ENCODE measurements around the gene CAMTA1. TPM values are rescaled to one million over a fixed set of nuclear protein-coding genes. Genes with fewer than 3 reads are reported as not detected.

CAMTA1 gene
- polyA plus RNA-seq, 3 donors from 2014 or later = 52.7 to 89.0 (median 71.0) TPM

DNA sequence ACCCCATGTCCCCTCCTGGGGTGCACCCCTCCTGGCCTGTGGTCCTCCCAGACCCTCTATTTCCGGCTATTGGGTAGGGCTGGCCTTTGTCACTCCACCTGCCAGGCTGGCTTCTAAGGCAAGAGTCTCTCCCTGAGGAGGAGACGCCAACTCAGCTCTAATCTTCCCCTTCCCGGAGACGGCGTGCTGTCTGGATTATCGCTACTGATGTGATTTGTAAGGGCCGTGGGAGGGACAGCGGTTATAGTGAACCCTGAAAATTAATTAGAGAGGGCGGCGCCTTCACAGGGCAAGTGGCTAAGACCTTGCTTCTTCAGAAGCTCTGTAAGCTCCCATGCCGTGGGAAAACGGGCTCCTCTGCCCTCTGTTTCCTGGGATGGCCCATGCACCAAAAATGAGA is 778.9 kb downstream of the CAMTA1 start:
- Mint-ChIP-seq H3K4me1 (no peaks in the 10 kb centered on the region), H3K27me3 (ENCODE audit: low read depth in 3 of 3) (no peaks in the 10 kb centered on the region), H3K36me3 (no peaks in the 10 kb centered on the region)

DNA sequence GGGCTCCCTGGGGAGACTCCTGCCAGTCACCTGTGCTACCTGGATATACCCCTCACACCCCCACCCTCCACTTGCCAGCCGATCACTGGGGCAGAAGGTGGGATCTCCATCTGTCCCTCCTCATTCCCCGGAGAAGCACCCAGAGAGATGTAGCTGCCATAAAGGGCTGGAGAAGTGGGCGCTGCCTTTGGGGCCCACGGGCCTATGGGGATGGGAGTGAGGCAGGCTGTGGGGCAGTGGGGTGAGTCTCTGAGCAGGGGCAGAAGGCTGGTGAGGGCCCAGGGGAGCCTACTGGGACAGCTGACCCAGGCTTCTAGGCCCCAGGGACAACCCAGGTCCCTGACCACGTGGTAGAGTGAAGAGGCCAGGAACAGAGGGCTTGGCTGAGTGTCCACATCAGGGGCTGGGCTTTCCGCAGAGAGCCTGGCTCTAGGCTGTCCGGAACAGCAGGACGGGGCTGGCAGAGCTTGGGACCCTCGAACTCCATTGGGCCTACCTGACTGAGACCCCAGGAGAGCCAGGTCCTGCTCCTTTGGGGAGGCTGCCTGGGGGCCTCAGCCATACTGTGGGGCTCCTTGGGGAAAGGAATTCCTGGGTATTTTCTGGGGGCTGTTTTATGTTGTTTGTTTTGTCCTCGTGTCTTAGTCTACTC is 780.0 kb downstream of the CAMTA1 start:
- Mint-ChIP-seq H3K4me1 (no peaks in the 10 kb centered on the region), H3K27ac (no peak overlapping the region), H3K4me3 (no peak overlapping the region), H3K27me3 (ENCODE audit: low read depth in 3 of 3) (no peaks in the 10 kb centered on the region), H3K36me3 (no peaks in the 10 kb centered on the region), H3K9me3 (no peaks in the 10 kb centered on the region)
- DNase-seq = no peak

More for the DNA sequence above, 778.9 kb downstream of the CAMTA1 start:
- no peak overlapping the region for H3K27ac Mint-ChIP-seq
- no peaks in the 10 kb centered on the region for H3K9me3 Mint-ChIP-seq
- DNase-seq = no peak
- no peak overlapping the region for H3K4me3 Mint-ChIP-seq

DNA sequence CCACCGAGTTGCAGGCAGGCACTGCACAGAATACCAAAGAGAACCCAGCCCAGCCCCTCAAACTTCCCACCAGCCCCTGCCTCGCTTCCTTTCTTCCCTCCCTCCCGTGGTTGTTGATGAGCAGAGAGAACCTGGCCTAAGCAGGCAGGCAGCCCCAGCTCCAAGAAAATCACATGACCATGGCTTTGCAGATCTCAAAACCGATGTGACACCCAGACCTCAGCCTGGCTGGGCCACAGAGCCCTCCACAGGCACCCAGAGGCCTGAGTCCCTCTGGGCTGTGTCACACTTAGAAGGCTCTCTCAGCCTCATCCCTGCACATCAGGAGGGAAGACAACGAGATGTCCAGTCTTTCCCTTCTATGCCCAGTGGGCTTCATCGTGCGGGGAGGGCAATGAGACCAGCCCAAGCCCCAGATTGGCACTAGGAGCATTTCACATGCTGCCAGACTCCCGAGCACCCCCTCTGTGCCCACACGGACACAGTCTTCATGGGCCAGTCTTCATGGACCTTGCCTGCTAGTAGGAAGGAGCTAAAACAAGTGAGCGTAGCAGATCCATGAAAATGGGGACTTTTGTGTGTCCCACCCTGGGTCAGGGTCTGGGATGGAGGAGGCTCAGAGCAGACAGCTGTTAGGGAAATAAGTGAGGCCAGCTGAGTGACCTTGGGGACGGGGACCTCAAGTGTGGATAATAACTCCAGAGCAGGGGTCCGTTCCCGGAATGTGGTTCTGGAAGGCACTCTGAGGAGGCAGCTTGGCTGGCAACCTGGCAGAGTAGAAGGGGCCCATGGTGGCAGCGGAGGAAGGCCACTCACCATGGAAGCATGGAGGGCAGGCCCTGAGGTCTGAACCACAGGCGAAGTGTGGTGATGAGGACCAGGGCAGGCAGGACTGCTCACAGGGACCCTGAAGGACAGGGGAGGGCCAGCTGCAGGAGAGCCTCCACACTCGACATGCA is 781.4 kb downstream of the CAMTA1 start:
- H3K4me3 Mint-ChIP-seq = no peak overlapping the region
- no peak overlapping the region for H3K27ac Mint-ChIP-seq
- DNase-seq = no peak
- H3K36me3 Mint-ChIP-seq = no peaks in the 10 kb centered on the region
- H3K4me1 Mint-ChIP-seq = no peaks in the 10 kb centered on the region
- H3K9me3 Mint-ChIP-seq = no peaks in the 10 kb centered on the region
- H3K27me3 Mint-ChIP-seq (ENCODE audit: low read depth in 3 of 3) = no peaks in the 10 kb centered on the region

DNA sequence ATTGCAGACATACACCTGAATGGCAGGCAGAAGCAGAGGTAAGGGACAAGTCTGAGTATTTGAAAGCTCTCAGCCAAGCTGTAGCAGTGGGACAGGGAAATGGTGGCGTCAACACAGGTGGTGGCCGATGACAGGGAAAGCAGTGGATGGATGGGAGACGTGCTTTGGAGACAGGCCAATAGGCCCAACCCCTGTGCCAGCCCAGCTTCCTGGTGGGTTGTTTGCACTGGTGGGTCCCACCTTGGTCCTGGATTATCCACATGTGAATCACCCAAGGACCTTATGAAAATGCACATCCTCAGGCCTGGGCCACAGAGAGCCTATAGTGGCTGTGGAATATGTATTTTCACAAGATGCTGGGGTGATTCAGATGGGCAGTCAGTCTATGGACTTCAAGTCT is 782.1 kb downstream of the CAMTA1 start:
- no peak for DNase-seq
- no peak overlapping the region for H3K4me3 Mint-ChIP-seq
- H3K27me3 Mint-ChIP-seq (ENCODE audit: low read depth in 3 of 3) = no peaks in the 10 kb centered on the region
- H3K27ac Mint-ChIP-seq = no peak overlapping the region
- H3K4me1 Mint-ChIP-seq = no peaks in the 10 kb centered on the region
- no peaks in the 10 kb centered on the region for H3K9me3 Mint-ChIP-seq
- H3K36me3 Mint-ChIP-seq = no peaks in the 10 kb centered on the region

DNA sequence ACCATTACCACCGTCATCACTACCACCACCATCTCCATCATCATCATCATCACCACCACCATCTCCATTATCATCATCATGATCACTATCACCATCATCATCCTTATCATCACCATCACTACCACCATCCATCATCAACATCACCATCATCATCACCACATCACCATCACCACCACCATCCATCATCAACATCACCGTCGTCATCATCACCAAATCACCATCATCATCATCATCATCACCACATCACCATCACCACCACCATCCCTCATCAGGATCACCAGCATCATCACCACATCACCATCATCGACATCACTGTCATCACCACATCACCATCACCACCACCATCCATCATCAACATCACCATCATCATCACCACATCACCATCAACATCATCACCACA is 782.8 kb downstream of the CAMTA1 start:
- no peaks in the 10 kb centered on the region for H3K36me3 Mint-ChIP-seq
- no peak overlapping the region for H3K4me3 Mint-ChIP-seq
- no peaks in the 10 kb centered on the region for H3K9me3 Mint-ChIP-seq
- no peak for DNase-seq
- H3K27ac Mint-ChIP-seq = no peak overlapping the region
- no peaks in the 10 kb centered on the region for H3K4me1 Mint-ChIP-seq
- H3K27me3 Mint-ChIP-seq (ENCODE audit: low read depth in 3 of 3) = peaks cover 0 to 2% (median 0%) of the 10 kb centered on the region in 3 donors

DNA sequence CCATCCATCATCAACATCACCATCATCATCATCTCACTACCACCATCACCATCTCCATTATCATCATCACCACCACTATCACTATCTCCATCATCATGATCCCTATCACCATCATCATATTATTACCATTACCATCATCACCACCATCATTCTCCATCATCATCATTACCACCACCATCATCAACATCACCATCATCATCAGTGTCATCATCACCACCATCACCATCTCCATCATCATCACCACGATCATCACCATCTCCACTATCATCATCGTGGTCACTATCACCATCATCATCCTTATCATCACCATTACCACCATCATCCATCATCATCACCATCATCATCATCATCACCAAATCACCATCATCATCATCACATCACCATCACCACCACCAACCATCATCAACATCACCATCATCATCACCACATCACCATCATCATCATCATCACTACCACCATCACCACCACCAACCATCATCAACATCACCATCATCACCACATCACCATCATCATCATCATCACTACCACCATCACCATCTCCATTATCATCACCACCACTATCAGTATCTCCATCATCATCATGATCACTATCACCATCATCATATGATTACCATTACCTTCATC is 783.8 kb downstream of the CAMTA1 start:
- peaks cover 0 to 2% (median 2%) of the 10 kb centered on the region in 3 donors for H3K27me3 Mint-ChIP-seq (ENCODE audit: low read depth in 3 of 3)
- no peak overlapping the region for H3K27ac Mint-ChIP-seq
- H3K36me3 Mint-ChIP-seq = no peaks in the 10 kb centered on the region
- DNase-seq = no peak
- no peaks in the 10 kb centered on the region for H3K4me1 Mint-ChIP-seq
- no peak overlapping the region for H3K4me3 Mint-ChIP-seq
- no peaks in the 10 kb centered on the region for H3K9me3 Mint-ChIP-seq

DNA sequence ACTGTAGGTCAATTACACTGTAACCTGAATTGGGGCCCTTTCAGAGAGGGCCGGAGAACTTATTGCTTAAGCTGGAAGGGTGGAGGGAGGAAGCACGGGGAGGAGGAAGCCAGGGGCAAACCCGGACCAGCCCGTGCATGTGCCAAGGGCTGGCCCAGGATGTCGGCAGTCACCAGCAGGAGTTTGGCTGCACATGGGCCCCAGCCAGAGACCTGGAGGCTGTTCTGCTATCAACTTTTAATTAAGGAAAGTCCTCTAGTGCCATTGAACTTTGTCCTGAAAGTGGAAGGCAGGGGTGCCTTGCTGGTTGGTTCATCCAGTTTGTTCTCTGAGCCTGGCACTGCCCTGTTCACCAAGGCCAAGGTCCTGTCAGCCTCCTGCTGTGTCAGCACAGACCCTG is 785.1 kb downstream of the CAMTA1 start:
- H3K4me1 Mint-ChIP-seq = no peaks in the 10 kb centered on the region
- H3K4me3 Mint-ChIP-seq = no peak overlapping the region

DNA sequence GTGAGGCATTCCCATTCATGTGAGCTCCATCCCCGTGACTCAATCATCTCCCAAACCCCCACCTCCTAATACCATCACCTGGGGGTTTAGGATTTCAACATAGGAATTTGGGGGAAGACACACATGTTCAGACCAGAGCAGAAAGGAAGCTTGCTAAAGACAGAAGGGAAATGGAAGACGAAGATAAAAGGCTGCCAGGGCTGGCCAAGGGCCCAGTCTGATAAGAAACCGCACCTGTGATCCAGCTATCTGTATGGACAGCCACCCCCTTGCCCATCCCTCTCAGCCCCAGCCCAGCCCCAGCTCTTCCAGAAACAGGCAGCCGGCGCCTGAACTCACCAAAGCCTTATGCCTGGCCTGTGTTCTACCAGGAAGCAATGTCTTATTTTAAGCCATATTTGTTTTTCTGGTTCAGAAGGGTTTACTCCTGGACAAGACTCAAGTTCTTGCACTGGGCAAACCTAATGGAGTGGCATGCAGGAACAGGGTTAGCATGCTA is 787.4 kb downstream of the CAMTA1 start:
- Mint-ChIP-seq H3K27ac (no peak overlapping the region), H3K4me1 (no peaks in the 10 kb centered on the region), H3K36me3 (no peaks in the 10 kb centered on the region), H3K9me3 (no peaks in the 10 kb centered on the region), H3K27me3 (ENCODE audit: low read depth in 3 of 3) (peaks cover 2% of the 10 kb centered on the region in 3 donors), H3K4me3 (no peak overlapping the region)
- DNase-seq = no peak

More for the DNA sequence above, 785.1 kb downstream of the CAMTA1 start:
- Mint-ChIP-seq H3K27me3 (ENCODE audit: low read depth in 3 of 3) (peaks cover 2% of the 10 kb centered on the region in 3 donors), H3K9me3 (no peaks in the 10 kb centered on the region), H3K36me3 (no peaks in the 10 kb centered on the region), H3K27ac (no peak overlapping the region)
- no peak for DNase-seq

DNA sequence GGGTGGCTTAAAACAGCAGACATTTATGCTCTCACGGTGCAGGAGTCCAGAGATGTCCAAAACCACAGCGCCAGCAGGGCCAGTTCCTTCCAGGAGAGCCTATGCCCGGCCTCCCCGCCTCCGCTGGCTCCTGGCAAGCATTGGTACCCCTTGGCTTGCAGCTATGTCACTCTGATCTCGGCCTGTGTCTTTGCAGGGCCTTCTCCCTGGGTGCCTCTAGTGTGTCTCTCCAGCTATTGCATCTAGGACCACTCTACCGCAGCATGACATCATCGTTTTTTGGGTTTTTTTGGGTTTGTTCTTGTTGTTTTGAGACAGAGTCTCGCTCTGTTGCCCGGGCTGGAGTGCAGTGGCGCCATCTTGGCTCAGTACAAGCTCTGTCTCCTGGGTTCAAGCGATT is 788.2 kb downstream of the CAMTA1 start:
- H3K36me3 Mint-ChIP-seq = no peaks in the 10 kb centered on the region
- H3K27me3 Mint-ChIP-seq (ENCODE audit: low read depth in 3 of 3) = peaks cover 2% of the 10 kb centered on the region in 3 donors
- no peaks in the 10 kb centered on the region for H3K9me3 Mint-ChIP-seq
- no peak for DNase-seq
- no peak overlapping the region for H3K4me3 Mint-ChIP-seq
- H3K27ac Mint-ChIP-seq = no peak overlapping the region
- no peaks in the 10 kb centered on the region for H3K4me1 Mint-ChIP-seq

DNA sequence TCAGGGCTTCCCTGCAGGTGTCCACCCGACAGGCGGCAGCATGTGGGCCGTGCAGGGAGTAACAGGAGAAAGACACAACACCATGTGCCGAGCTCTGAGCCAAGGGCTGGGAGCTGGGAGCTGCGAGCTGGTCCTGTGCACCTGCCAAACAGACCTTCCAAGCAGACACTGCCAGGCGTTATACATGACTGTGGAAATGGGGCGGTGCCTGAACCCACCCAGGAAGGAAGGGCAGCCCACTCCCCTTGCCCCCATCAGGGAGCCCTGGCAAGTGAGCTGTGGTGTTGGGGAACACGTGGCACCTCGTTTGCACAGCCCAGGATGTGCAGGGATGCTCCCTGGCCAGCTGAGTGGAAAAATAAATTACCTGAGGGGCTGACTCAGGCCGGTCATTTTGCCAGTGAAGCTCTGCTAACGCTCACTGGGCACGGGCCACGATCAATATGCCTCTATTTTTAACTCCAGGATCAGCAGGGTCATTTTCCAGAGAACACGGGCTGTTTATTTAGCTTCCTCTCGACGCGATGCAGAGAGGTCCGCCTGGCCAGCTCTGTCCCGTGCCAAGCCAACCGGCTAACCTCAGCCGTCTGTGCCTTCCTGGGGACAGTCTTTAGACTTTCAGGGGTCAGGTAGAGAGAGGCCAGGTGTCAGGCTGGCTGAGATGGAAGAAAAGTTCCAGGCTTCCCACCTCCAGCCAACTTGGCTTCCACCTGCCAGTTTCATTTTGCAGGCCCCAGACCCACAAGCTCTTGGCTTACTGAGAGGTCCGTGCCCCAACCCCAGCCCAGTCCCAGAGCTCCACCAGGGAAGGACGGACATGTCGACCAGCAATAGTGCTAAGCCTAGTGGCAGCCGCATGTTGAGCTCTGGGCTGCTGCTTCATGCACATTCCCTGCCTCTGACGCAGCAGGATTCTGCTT is 789.1 kb downstream of the CAMTA1 start:
- Mint-ChIP-seq H3K4me3 (no peak overlapping the region), H3K27ac (no peak overlapping the region), H3K27me3 (ENCODE audit: low read depth in 3 of 3) (peaks cover 2% of the 10 kb centered on the region in 3 donors), H3K4me1 (no peaks in the 10 kb centered on the region), H3K36me3 (no peaks in the 10 kb centered on the region), H3K9me3 (no peaks in the 10 kb centered on the region)
- DNase-seq = no peak

DNA sequence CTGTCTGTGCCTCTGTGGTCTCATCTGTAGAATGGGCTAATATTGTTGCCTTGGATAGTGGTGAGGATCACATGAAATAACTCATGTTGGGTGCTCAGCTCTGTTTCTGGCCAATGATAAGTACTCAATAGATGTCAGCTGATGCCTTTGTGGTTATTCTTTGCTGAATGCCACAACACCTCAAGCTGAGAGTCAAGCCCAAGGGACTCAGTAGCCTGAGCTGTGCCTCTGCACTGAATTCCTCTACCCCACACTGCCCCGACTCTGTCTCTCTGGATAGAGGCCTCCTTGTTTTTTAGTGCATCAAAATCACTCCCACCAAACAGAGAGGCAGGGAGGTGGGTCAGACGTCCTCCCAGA is 789.8 kb downstream of the CAMTA1 start:
- Mint-ChIP-seq H3K4me3 (no peak overlapping the region), H3K36me3 (no peaks in the 10 kb centered on the region), H3K27ac (no peak overlapping the region), H3K4me1 (no peaks in the 10 kb centered on the region), H3K27me3 (ENCODE audit: low read depth in 3 of 3) (peaks cover 2 to 3% (median 2%) of the 10 kb centered on the region in 3 donors), H3K9me3 (no peaks in the 10 kb centered on the region)
- DNase-seq = no peak

DNA sequence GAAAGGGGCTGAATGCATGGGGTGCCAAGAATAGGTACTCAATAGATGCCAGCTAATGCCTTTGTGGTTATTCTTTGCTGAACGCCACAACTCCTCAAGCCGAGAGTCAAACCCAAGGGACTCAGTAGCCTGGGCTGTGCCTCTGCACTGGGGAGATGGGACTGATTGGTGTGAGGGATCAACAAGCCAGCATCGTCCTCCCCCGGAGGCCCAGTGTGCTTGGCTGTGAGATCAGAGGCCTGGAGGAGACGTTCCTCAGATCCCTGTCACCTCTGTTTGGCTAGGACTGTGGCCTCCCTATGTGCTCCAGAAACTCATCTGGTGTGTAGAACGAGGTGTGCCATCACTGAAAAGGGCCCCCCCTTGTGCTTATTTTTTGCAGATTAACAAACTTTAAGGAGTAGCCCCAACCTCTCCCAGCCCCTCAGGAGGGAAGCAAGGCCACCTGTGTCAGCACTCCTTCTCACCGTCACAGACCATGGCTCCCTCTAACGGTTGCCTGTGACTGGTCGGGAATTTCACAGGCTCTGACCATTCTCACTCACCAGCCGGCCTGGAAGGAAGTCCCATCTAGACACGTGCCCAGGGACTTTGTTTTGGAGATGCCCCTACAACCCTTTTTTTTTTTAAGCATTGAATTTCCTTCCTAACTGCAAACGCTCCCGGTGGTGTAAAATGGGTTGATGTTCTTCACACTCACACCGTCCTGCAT is 791.8 kb downstream of the CAMTA1 start:
- no peak overlapping the region for H3K4me3 Mint-ChIP-seq
- no peaks in the 10 kb centered on the region for H3K36me3 Mint-ChIP-seq
- H3K27ac Mint-ChIP-seq = no peak overlapping the region
- DNase-seq = no peak
- peaks cover 2 to 3% (median 2%) of the 10 kb centered on the region in 3 donors for H3K27me3 Mint-ChIP-seq (ENCODE audit: low read depth in 3 of 3)
- no peaks in the 10 kb centered on the region for H3K9me3 Mint-ChIP-seq
- H3K4me1 Mint-ChIP-seq = no peaks in the 10 kb centered on the region

DNA sequence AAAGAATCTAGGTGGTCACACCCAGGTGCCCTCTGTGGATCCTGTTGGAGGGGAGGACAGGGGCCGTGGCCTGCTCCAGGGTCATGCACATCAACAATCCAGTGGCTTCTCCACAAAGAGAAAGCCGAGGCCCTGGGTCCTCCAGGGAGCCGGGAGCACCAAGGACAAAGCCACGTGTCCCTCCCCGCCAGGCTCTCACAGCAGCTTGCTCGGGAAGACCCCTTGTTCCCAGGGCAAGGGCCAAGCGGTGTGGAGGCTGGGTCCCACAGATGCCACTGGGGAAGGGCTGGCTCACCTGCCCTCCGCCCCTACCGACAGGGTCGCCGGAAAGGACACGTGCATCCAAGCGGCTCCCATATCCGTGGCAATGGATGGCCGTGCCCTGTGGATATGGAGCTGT is 793.0 kb downstream of the CAMTA1 start:
- Mint-ChIP-seq H3K4me1 (no peaks in the 10 kb centered on the region), H3K4me3 (no peak overlapping the region), H3K36me3 (no peaks in the 10 kb centered on the region), H3K27ac (no peak overlapping the region), H3K27me3 (ENCODE audit: low read depth in 3 of 3) (peaks cover 2% of the 10 kb centered on the region in 3 donors), H3K9me3 (no peaks in the 10 kb centered on the region)
- DNase-seq = no peak

Measured in immature natural killer cell (primary cell).